NCI-H82 (cell line): ENCODE results near the gene CENATAC.
A peak's percentile ranks its signal among the peaks of the same experiment; 100 is the strongest.
"Not testable (repeated sequence)": the region's sequence is repeated elsewhere in the genome, so short reads cannot be mapped to it uniquely, and the experiment has no call there.

ENCODE experiments used
- DNase-seq: peaks from one replicate; lab custom pipeline; 2025; lab: John Stamatoyannopoulos, UW

Gene CENATAC

GRCh38 chr11:118997627-118998387 lies at the start of gene CENATAC:
Gene CENATAC, plus strand, starts transcription at chr11:118998138. Its CDS starts 60 bp downstream, at chr11:118998198.
- DNase-seq, result peak; percentile 94

GRCh38 chr11:118953265-118953664 lies 44.7 kb upstream of the CENATAC start:
- DNase-seq, result peak; percentile 85

- DNase-seq, result peak; percentile 35
These were observed 44.0 kb upstream of the CENATAC start for GRCh38 chr11:118953976-118954375.

DNA sequence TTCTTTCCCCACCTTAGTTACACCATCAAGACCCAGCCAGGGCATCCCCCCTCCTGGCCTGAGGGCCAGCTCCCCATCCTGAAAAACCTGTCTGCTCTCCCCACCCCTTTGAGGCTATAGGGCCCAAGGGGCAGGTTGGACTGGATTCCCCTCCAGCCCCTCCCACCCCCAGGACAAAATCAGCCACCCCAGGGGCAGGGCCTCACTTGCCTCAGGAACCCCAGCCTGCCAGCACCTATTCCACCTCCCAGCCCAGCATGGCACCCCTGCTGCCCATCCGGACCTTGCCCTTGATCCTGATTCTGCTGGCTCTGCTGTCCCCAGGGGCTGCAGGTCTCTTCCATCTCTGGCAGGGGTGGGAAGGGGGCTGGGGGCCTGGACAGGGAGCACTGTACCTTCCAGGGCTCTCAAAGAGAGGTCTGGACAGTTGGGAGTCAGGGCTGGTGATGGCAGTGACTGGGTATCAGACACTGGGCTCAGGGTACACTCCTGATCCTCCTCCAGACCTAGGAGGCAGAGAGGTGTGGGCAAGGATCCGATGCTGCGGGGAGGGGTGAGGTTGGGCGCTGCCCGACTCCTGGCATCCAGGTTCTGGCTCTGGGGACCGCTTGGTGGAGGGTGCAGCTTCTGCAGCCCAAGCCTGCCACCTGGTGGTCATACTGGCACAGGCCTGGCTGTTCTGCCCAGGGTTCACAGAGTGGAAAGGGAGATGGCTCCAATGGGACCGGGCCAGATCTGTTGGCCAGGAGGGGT lies 41.7 kb upstream of the CENATAC start, which contains the start of gene UPK2:
Gene UPK2 (plus strand): TSS at position 205 of the 753 bp plus-strand sequence. CDS start 53 bp downstream, at position 258.
- DNase-seq, result peak; percentile 87

- DNase-seq, result no peak
These were observed 41.0 kb upstream of the CENATAC start for GRCh38 chr11:118956847-118957469.

- no peak for DNase-seq
These were observed 40.4 kb upstream of the CENATAC start for GRCh38 chr11:118957549-118957948.

DNA sequence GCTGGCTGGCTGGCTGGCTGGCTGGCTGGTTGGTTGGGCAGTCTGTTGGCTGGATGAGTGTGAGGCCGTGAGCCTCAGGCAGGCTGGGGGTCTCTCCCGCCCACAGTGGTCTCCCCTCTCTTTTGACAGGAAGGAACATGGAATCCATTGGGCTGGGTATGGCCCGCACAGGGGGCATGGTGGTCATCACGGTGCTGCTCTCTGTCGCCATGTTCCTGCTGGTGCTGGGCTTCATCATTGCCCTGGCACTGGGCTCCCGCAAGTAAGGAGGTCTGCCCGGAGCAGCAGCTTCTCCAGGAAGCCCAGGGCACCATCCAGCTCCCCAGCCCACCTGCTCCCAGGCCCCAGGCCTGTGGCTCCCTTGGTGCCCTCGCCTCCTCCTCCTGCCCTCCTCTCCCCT lies 40.0 kb upstream of the CENATAC start:
- no peak for DNase-seq

GRCh38 chr11:118958577-118958976 lies 39.4 kb upstream of the CENATAC start:
- DNase-seq, result no peak

DNA sequence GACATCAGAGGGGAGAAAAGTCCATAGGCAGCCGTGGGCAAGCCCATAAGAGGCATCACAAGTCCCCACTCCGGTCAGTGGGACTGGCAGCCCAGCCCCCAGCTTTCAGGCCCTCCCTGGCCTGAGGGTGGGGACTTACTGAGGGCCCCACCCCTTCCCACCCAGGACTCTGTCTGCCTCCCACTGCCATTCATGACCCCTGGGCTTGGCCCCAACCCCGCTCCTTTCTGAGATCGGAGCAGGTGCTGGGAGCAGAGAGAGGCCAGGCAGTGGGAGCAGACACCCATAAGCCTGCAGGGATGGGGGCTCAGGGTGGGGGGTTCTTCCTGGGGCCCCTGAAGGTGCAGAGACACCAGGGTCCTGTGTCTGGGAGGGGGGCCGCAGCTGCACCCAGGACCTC lies 36.7 kb upstream of the CENATAC start:
- no peak for DNase-seq

- no peak for DNase-seq
These were observed 36.3 kb upstream of the CENATAC start for GRCh38 chr11:118961591-118961990.

DNA sequence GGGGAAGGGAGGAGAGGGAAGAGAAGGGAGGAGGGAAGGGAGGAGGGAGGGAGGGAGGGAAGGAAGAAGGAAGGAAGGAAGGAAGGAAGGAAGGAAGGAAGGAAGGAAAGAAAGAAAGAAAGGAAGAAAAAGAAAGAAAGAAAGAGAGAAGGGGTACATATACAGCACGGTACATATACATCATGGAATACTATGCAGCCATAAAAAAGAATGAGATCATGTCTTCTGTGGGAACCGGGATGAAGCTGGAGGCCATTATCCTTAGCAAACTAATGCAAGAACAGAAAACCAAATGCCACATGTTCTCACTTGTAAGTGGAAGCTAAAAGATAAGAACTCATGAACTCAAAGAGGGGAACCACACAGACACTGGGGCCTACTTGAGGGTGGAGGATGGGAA lies 28.4 kb upstream of the CENATAC start:
- not testable (repeated sequence) for DNase-seq

- DNase-seq, result no peak
These were observed 26.3 kb upstream of the CENATAC start, which contains the start of gene FOXR1 for GRCh38 chr11:118971646-118972045. Gene FOXR1, plus strand, starts transcription at chr11:118971761. Its CDS starts 171 bp downstream, at chr11:118971932.

DNA sequence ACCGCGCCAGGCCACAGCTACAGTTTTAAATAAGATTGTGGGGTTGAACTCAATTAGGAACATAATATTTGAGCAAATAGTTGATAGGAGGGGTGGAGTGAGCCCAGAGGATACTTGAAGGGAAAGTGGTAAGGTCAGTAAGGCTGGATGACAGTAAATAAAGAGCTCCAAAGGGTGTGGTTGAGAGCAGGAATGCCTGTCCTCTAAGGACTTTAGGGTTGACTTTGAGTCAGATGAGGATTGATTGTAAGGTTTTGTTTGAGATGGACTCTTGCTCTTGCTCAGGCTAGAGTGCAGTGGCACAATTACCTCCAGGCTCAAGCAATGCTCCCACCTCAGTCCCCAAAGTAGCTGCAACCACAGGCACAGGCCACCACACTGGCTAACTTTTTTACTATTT lies 24.0 kb upstream of the CENATAC start:
- DNase-seq, result no peak

GRCh38 chr11:118975771-118976709 lies 21.9 kb upstream of the CENATAC start:
- DNase-seq, result peak; percentile 96

DNA sequence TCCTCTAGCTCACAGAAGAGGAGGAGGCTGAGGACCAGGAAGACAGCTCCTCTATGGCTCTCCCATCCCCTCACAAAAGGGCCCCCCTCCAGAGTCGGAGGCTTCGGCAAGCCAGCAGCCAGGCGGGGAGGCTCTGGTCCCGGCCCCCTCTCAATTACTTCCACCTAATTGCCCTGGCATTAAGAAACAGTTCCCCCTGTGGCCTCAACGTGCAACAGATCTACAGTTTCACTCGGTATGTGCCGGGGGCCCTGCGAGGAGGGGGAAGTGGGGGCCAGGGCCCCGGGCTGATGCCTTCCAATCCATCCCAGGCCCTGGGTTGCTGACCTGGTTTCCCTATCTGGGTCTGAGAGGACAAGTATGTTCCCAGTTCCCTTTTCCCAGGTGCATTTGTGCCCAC lies 18.5 kb upstream of the CENATAC start:
- DNase-seq, result peak; percentile 30

GRCh38 chr11:118980191-118980881 lies 17.6 kb upstream of the CENATAC start:
- no peak for DNase-seq

- DNase-seq, result not testable (repeated sequence)
These were observed 13.6 kb upstream of the CENATAC start for GRCh38 chr11:118984337-118984736.

DNA sequence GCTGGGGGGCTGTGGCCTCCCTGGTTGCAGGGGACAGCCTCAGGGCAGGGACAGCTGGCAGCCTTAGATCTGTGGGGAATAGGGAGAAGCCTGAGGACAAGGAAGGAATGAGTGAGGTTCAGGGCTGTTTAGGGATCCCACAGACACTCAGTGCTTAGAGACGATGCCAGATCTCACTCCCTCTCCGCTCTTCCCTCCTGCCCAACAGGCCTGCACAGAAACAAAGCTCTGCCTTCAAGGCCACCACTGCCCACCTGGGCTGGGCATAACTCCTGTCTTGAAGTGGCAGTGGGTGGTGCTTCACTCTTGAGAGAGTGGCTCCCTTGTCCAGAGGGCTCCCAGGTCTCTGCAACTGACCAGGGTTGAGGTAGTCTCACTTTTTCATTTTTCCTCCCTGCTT lies 13.1 kb upstream of the CENATAC start:
- no peak for DNase-seq

DNA sequence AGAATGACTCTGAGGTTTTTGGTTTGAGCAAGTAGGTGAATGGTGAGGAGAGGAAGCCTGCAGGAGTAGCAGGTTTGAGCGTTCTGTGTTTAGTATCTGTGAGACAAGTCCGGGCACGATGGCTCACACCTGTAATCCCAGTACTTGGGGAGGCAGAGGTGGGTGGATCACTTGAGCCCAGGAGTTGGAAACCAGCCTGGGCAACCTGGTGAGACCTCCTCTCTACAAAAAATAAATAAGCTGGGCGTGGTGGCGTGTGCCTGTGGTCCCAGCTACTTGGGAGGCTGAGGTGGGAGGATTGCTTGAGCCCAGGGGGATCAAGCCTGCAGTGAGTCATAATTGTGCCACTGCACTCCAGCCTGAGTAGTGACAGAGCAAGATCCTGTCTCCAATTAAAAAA lies 9.7 kb upstream of the CENATAC start:
- DNase-seq, result no peak

- DNase-seq, result not testable (repeated sequence)
These were observed 6.4 kb upstream of the CENATAC start for GRCh38 chr11:118991486-118992038.
